OCI-LY3 (cell line): ENCODE measurements around the gene NLRP7.
"Not testable (repeated sequence)": the region's sequence is repeated elsewhere in the genome, so short reads cannot be mapped to it uniquely, and the experiment has no call there.

Source experiments
- H2AFZ ChIP-seq: fragments of 200-600, 300-600 bp; shearing (Covaris generic); 2 replicates; pipeline ENCODE4 v1.6.0; 2014; ENCODE audit warnings: antibody characterized with exemption, low read depth, low read length
- H3K27ac ChIP-seq: fragments of 200-600, 300-600 bp; sonication (generic); 2 replicates; pipeline ENCODE4 v1.5.1; 2014; ENCODE audit warnings: mild to moderate bottlenecking, low read length, moderate library complexity, mixed read lengths
- H3K27me3 ChIP-seq: fragments of 200-600, 300-600 bp; sonication (generic); 2 replicates; pipeline ENCODE4 v1.6.1; 2014; ENCODE audit warnings: low read depth, low read length, mixed read lengths
- H3K36me3 ChIP-seq: fragments of 200-600, 300-600 bp; sonication (generic); replicated peaks from 2 replicates; pipeline ENCODE3; 2014; ENCODE audit warnings: low read depth, low read length, mixed read lengths
- H3K4me1 ChIP-seq: fragments of 300-600, 200-600 bp; sonication (generic); 2 replicates; pipeline ENCODE4 v1.6.1; 2014; ENCODE audit warnings: low read length, mixed read lengths
- H3K4me2 ChIP-seq: fragments of 200-600, 300-600 bp; sonication (generic); 2 replicates; pipeline ENCODE4 v1.6.1; 2014; ENCODE audit warnings: low read length, mixed read lengths
- H3K4me3 ChIP-seq: fragments of 300-600, 200-600 bp; sonication (generic); 2 replicates; pipeline ENCODE4 v1.5.1; 2014; ENCODE audit warnings: antibody characterized with exemption, mild to moderate bottlenecking, low read length, moderate library complexity
- H3K79me2 ChIP-seq: fragments of 300-600, 200-600 bp; shearing (Covaris generic); 2 replicates; pipeline ENCODE4 v1.6.1; 2014; ENCODE audit warnings: mild to moderate bottlenecking, low read length, mixed read lengths
- H3K9ac ChIP-seq: fragments of 300-600, 200-600 bp; shearing (Covaris generic); 2 replicates; pipeline ENCODE4 v1.6.0; 2014; ENCODE audit warnings: mild to moderate bottlenecking, low read length, moderate library complexity
- H3K9me3 ChIP-seq: fragments of 200-600, 300-600 bp; shearing (Covaris generic); 2 replicates; pipeline ENCODE4 v1.6.1; 2014; ENCODE audit warnings: low read length, mixed read lengths; ENCODE audit not compliant: insufficient read depth
- H4K20me1 ChIP-seq: fragments of 200-600, 300-600 bp; sonication (generic); 2 replicates; pipeline ENCODE4 v1.6.1; 2016; ENCODE audit warnings: low read length, mixed read lengths; ENCODE audit not compliant: insufficient read depth
- CTCF ChIP-seq: fragments of 200-600, 300-600 bp; sonication (generic); IDR thresholded peaks from 2 replicates; pipeline ENCODE4 v1.5.1; 2014; ENCODE audit warnings: antibody characterized with exemption, low read length, low read depth
- EZH2phosphoT487 ChIP-seq: fragments of 200-600 bp; shearing (Covaris generic); IDR thresholded peaks from 2 replicates; pipeline ENCODE4 v1.6.1; 2018; ENCODE audit warnings: antibody characterized with exemption, mixed run types, low read depth

The NLRP7 gene

GRCh38 chr19:54969647-54970046 lies 22.3 kb upstream of the NLRP7 start:
- Histone ChIP-seq H2AFZ (no peak overlapping the region), H4K20me1 (no peaks in the 10 kb centered on the region; the same call in 1 of the 2 replicates), H3K4me2 (no peak overlapping the region), H3K4me3 (no peak overlapping the region), H3K4me1 (peaks cover 15% of the 10 kb centered on the region), H3K9me3 (no peaks in the 10 kb centered on the region), H3K9ac (no peak overlapping the region), H3K27me3 (no peaks in the 10 kb centered on the region), H3K36me3 (peaks cover 36% of the 10 kb centered on the region), H3K79me2 (peaks cover 61% of the 10 kb centered on the region), H3K27ac (no peak overlapping the region)
- TF ChIP-seq EZH2phosphoT487, result no peak
- no peak for TF ChIP-seq CTCF

GRCh38 chr19:54967611-54968010 lies 20.3 kb upstream of the NLRP7 start:
- no peaks in the 10 kb centered on the region for H3K9me3 ChIP-seq
- H2AFZ ChIP-seq, result no peak overlapping the region
- H3K36me3 ChIP-seq, result peaks cover 25% of the 10 kb centered on the region
- peaks cover 53% of the 10 kb centered on the region for H3K79me2 ChIP-seq
- H3K4me2 ChIP-seq, result peak overlapping the region; percentile 100
- H4K20me1 ChIP-seq, result no peaks in the 10 kb centered on the region; the same call in 1 of the 2 replicates
- no peak for TF ChIP-seq CTCF
- no peak for TF ChIP-seq EZH2phosphoT487
- H3K9ac ChIP-seq, result peak overlapping the region; percentile 89; the same call in 1 of the 2 replicates
- H3K27ac ChIP-seq, result no peak overlapping the region
- peak overlapping the region; percentile 99 for H3K4me3 ChIP-seq
- H3K4me1 ChIP-seq, result peaks cover 15% of the 10 kb centered on the region
- H3K27me3 ChIP-seq, result no peaks in the 10 kb centered on the region

- H3K27ac ChIP-seq, H3K9me3 ChIP-seq, H3K4me3 ChIP-seq, H3K4me2 ChIP-seq, H2AFZ ChIP-seq, H3K36me3 ChIP-seq, H3K9ac ChIP-seq, H4K20me1 ChIP-seq, H3K27me3 ChIP-seq: not testable (repeated sequence)
- peaks cover 27% of the 10 kb centered on the region for H3K4me1 ChIP-seq
- H3K79me2 ChIP-seq, result peaks cover 36% of the 10 kb centered on the region
Measured at GRCh38 chr19:54965055-54965454, 17.7 kb upstream of the NLRP7 start.

- Histone ChIP-seq H3K9me3 (no peaks in the 10 kb centered on the region), H3K9ac (peak overlapping the region; percentile 58; the same call in 1 of the 2 replicates), H3K4me1 (peaks cover 49% of the 10 kb centered on the region), H3K4me2 (peak overlapping the region; percentile 70), H3K4me3 (peak overlapping the region; percentile 48), H2AFZ (0 out of 2 replicates have a peak overlapping the region, but pooled peaks have one; percentile 9), H3K27me3 (no peaks in the 10 kb centered on the region), H3K79me2 (no peaks in the 10 kb centered on the region), H4K20me1 (no peaks in the 10 kb centered on the region), H3K27ac (peak overlapping the region; percentile 94), H3K36me3 (no peaks in the 10 kb centered on the region)
- TF ChIP-seq EZH2phosphoT487 (no peak), CTCF (no peak)
Measured at GRCh38 chr19:54959840-54960239, 12.5 kb upstream of the NLRP7 start.

DNA sequence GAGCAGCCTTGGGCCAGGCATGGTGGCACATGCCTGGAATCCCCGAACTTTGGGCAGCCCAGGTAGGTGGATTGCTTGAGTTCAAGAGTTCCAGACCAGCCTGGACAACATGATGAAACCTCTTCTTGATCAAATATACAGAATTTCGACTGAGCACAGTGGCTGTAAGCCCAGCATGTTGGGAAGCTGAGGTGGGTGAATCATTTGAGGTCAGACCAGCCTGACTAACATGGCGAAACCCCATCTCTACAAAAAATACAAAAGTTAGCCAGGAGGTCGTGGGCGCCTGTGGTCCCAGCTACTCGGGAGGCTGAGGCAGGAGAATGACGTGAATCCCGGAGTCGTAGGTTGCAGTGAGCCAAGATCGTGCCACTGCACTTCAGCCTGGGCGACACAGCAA lies 8.0 kb upstream of the NLRP7 start:
- H3K27me3 ChIP-seq, result no peaks in the 10 kb centered on the region
- H2AFZ ChIP-seq, result no peak overlapping the region
- H3K79me2 ChIP-seq, result no peaks in the 10 kb centered on the region
- H4K20me1 ChIP-seq, result no peaks in the 10 kb centered on the region
- no peak overlapping the region for H3K4me3 ChIP-seq
- no peak overlapping the region for H3K4me2 ChIP-seq
- TF ChIP-seq EZH2phosphoT487, result no peak
- TF ChIP-seq CTCF, result no peak
- H3K27ac ChIP-seq, result no peak overlapping the region
- H3K9me3 ChIP-seq, result no peaks in the 10 kb centered on the region
- no peaks in the 10 kb centered on the region for H3K36me3 ChIP-seq
- H3K9ac ChIP-seq, result no peak overlapping the region
- H3K4me1 ChIP-seq, result peaks cover 72% of the 10 kb centered on the region

- Histone ChIP-seq H3K9ac (peak overlapping the region; percentile 67; the same call in 1 of the 2 replicates), H3K4me3 (peak overlapping the region; percentile 55), H3K27ac (peak overlapping the region; percentile 82), H3K4me1 (peaks cover 73% of the 10 kb centered on the region), H3K4me2 (peak overlapping the region; percentile 83), H2AFZ (peak overlapping the region; percentile 18; the same call in 1 of the 2 replicates)
- not testable (repeated sequence) for H3K27me3 ChIP-seq, H3K36me3 ChIP-seq, H4K20me1 ChIP-seq, H3K79me2 ChIP-seq, H3K9me3 ChIP-seq
Measured at GRCh38 chr19:54953345-54953713, 6.0 kb upstream of the NLRP7 start.
